HEK293T (cell line): ENCODE data around the gene OLIG1.

Experiments used
- ELF4 ChIP-seq: fragments of 450-650 bp; IDR thresholded peaks from 2 replicates; pipeline ENCODE4 v1.6.1; 2017; ENCODE audit warnings: antibody characterized with exemption
- FOXA1 ChIP-seq: fragments of 450-650 bp; IDR thresholded peaks from 2 replicates; pipeline ENCODE4 v1.6.1; 2016; ENCODE audit warnings: mild to moderate bottlenecking
- FOXK2 ChIP-seq: fragments of 450-650 bp; IDR thresholded peaks from 2 replicates; pipeline ENCODE4 v1.6.1; 2016; ENCODE audit warnings: mild to moderate bottlenecking
- FOXM1 ChIP-seq: fragments of 450-650 bp; IDR thresholded peaks from 2 replicates; pipeline ENCODE4 v1.6.1; 2017; ENCODE audit warnings: mild to moderate bottlenecking, borderline replicate concordance
- HDGF ChIP-seq: fragments of 450-650 bp; IDR thresholded peaks from 2 replicates; pipeline ENCODE4 v1.6.1; 2017; ENCODE audit warnings: antibody characterized with exemption, borderline replicate concordance
- SP1 ChIP-seq: fragments of 450-650 bp; IDR thresholded peaks from 2 replicates; pipeline ENCODE4 v1.6.1; 2017
- SUZ12 ChIP-seq: fragments of 450-650 bp; IDR thresholded peaks from 2 replicates; pipeline ENCODE4 v1.6.1; 2016; ENCODE audit warnings: mild to moderate bottlenecking

DNA sequence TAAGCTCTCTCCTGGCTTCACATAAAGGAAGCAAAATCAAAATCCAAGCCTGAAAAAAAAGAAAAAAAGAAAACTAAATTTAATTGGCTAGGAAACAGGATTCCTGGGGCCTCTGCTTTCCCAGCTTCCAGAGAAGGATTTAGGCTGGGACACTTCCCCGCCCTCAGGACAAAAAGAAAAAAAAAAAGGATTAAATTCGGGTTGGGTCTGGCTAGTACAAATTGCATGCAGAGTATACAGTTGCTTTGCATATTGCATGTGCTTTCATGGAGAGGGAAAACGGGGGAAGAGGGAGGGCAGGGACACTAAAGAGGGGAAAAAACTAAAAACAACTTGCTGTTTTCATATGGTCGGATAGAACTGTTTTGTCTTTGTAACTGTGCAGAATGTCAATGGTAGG, 42.7 kb downstream of the OLIG1 start:
- TF ChIP-seq HDGF (no peak), SP1 (no peak), ELF4 (no peak), FOXM1 (no peak), FOXK2 (no peak), SUZ12 (no peak), FOXA1 (no peak)
